Astrocyte of the spinal cord (primary cell): ENCODE data around the gene GSN.

ENCODE experiments used
- DNase-seq: peaks from one replicate; pipeline ENCODE4 v3.0.0; 2011; ENCODE audit warnings: low read depth, low spot score
- H3K4me3 ChIP-seq: 2 replicates; pipeline ENCODE4 v1.5.1; 2011; ENCODE audit warnings: low read depth, mild to moderate bottlenecking, low read length, moderate library complexity
- CTCF ChIP-seq: IDR thresholded peaks from 2 replicates; pipeline ENCODE4 v1.5.1; 2012; ENCODE audit warnings: low read depth, mild to moderate bottlenecking, low read length, inconsistent platforms
- in situ Hi-C: cut with HindIII; loops from 2 replicates; pipeline ENCODE4 v1.10.0; 2017; ENCODE audit warnings: low sequenced_read_pairs

GSN gene

GRCh38 chr9:121225240-121225639, 42.7 kb upstream of the GSN start:
- DNase-seq, result no peak
- H3K4me3 ChIP-seq, result no peak overlapping the region
- TF ChIP-seq CTCF, result no peak
- in situ Hi-C loops, result no loop called here

GRCh38 chr9:121226175-121226574, 41.8 kb upstream of the GSN start:
- DNase-seq, result no peak
- no peak overlapping the region for H3K4me3 ChIP-seq
- in situ Hi-C loops, result no loop called here
- TF ChIP-seq CTCF, result no peak

GRCh38 chr9:121227862-121228261, 40.1 kb upstream of the GSN start:
- no peak overlapping the region for H3K4me3 ChIP-seq
- no peak for DNase-seq
- in situ Hi-C loops, result no loop called here
- no peak for TF ChIP-seq CTCF

- H3K4me3 ChIP-seq, result no peak overlapping the region
- TF ChIP-seq CTCF, result no peak
- in situ Hi-C loops, result no loop called here
- no peak for DNase-seq
These were observed 37.7 kb upstream of the GSN start for GRCh38 chr9:121230256-121230655.

- no peak overlapping the region for H3K4me3 ChIP-seq
- TF ChIP-seq CTCF, result no peak
- in situ Hi-C loops, result no loop called here
- no peak for DNase-seq
These were observed 35.7 kb upstream of the GSN start for GRCh38 chr9:121232251-121232650.

DNA sequence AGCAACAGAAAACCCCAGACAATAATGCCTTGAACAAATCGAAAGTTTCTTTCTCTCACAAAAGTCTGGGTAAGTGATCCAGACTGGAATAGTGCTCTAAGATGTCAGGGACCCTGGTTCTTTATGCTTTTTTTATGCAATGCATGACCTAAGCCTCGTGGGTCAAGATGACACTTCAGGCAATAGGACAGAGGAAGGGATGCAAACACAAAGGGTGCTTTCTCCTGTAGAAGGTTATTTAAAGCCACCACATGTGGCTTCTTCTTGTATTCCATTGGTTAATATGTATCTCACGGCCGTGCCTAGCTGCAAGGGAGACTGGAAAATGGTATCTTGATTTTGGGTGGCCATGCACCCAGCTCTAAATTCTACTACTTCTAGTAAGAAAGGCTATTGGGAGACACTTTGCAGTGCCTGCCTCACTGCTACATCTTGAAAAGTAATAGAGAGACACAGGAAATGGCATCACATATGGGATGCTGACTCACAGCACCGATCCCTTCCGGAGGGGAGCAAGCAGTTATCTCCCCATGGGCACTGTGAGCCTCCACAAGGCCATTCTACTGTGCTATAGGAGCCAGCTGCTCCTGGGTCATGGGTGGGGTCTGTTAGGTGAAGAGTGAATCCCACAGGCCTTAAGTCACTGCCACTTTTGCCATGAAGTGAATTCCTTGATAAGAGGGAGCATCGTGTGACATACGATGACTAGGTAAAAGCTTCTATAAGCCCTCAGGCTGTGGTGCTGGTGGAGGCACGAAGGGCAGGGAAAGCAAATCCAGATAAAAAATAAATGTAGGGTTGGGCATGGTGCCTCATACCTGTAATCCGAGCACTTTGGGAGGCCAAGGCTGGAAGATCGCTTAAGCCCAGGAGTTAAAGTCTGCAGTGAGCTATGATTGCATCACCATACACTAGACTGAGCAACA, 33.8 kb upstream of the GSN start:
- TF ChIP-seq CTCF, result no peak

DNA sequence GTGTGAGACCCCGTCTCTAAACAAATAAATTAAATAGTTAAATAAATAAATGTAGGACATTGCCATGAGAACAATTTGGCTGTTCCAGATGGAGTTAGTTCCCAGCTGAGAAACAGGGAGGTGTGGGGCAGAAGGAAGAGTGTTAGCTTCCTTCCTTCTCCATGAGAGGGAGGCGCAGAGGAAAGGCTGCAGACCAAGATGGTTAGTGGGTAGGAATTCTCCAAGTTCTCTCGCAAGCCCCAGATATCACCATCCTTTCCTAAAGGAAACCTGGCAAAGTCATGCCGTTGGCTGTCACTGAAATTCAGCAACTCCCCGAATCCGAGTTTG, 33.2 kb upstream of the GSN start:
- in situ Hi-C loops, result no loop called here
- TF ChIP-seq CTCF, result no peak
- peak; percentile 58 for DNase-seq
- no peak overlapping the region for H3K4me3 ChIP-seq

More for the DNA sequence above, 33.8 kb upstream of the GSN start:
- in situ Hi-C loops, result no loop called here
- DNase-seq, result peak; percentile 60
- H3K4me3 ChIP-seq, result no peak overlapping the region
